BJ (cell line): ENCODE data around the gene CHRM1. TPM values are rescaled to one million over a fixed set of nuclear protein-coding genes. Genes with fewer than 3 reads are reported as not detected.

ENCODE experiments used
- CTCF ChIA-PET: fragments of 350-600 bp; formaldehyde crosslinking; extraction: SDS; loops from one replicate; lab custom pipeline; 2021; ENCODE audit warnings: antibody characterized with exemption, inconsistent platforms; lab: Yijun Ruan, JAX
- POLR2A ChIA-PET: fragments of 300-600 bp; sonication (Branson Sonifier 250); formaldehyde crosslinking; extraction: SDS; loops from one replicate; lab custom pipeline; 2021; ENCODE audit warnings: antibody characterized with exemption; lab: Charles Lee
- DNase-seq: peaks from one replicate; pipeline ENCODE4 v3.0.0-alpha.2; 2011; ENCODE audit warnings: low read depth
- H3K27me3 ChIP-seq: 2 replicates; pipeline ENCODE4 v1.6.0; 2011; ENCODE audit warnings: low read length; ENCODE audit not compliant: control insufficient read depth, insufficient read depth
- H3K36me3 ChIP-seq: 2 replicates; pipeline ENCODE4 v1.5.1; 2011; ENCODE audit warnings: low read length; ENCODE audit not compliant: control insufficient read depth, insufficient read depth
- H3K4me3 ChIP-seq: 2 replicates; pipeline ENCODE4 v1.5.1; 2011; ENCODE audit warnings: low read depth, mild to moderate bottlenecking, control low read depth, low read length
- polyA plus RNA-seq: library from polyadenylated mRNA; depleted of rRNA; stranded (reverse); fragments of >200 nt; gene quantifications from 2 replicates; pipeline ENCODE4 v1.2.3, GENCODE V29; 2011
- TF ChIP-seq, protein P1 (sequence below): IDR thresholded peaks from 2 replicates; pipeline ENCODE4 v1.5.1; 2011; ENCODE audit warnings: low read depth, mild to moderate bottlenecking, control low read depth, inconsistent platforms, low read length, moderate library complexity; ENCODE audit not compliant: insufficient read depth

The CHRM1 gene
- polyA plus RNA-seq, 1 experiment: not detected

DNA sequence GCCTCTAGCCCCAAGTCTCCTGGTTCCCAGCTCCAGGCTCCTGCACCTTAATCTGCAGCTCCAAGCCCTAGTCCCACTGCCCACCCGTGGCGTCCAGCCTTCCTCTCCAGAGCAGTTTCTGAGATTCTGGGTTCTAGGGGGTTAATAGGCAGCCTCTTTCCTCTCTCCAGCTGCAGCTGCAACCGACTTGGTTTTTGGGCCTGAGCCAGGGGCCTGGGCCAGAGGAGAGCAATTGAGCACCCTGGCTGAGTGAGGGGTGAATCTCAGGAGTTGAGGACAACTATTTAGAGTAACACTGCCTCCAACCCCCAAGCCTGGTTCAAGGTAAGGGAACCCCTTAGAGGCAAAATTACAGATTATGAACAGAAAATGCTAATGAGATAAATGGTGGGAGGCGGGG, 9.0 kb upstream of the CHRM1 start:
- ChIA-PET POLR2A (no interaction called here), CTCF (interaction anchor here (0.8 to 1.4 kb wide), 3 partner anchors 21 to 93 kb away, joined by 3 read pairs; no protein-coding TSS in a partner anchor)
- TF ChIP-seq, protein P1, sequence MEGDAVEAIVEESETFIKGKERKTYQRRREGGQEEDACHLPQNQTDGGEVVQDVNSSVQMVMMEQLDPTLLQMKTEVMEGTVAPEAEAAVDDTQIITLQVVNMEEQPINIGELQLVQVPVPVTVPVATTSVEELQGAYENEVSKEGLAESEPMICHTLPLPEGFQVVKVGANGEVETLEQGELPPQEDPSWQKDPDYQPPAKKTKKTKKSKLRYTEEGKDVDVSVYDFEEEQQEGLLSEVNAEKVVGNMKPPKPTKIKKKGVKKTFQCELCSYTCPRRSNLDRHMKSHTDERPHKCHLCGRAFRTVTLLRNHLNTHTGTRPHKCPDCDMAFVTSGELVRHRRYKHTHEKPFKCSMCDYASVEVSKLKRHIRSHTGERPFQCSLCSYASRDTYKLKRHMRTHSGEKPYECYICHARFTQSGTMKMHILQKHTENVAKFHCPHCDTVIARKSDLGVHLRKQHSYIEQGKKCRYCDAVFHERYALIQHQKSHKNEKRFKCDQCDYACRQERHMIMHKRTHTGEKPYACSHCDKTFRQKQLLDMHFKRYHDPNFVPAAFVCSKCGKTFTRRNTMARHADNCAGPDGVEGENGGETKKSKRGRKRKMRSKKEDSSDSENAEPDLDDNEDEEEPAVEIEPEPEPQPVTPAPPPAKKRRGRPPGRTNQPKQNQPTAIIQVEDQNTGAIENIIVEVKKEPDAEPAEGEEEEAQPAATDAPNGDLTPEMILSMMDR: no peak
- DNase-seq: no peak
- Histone ChIP-seq H3K4me3 (no peak overlapping the region), H3K36me3 (no peaks in the 10 kb centered on the region), H3K27me3 (peaks cover 6% of the 10 kb centered on the region; the same call in 1 of the 2 replicates)

DNA sequence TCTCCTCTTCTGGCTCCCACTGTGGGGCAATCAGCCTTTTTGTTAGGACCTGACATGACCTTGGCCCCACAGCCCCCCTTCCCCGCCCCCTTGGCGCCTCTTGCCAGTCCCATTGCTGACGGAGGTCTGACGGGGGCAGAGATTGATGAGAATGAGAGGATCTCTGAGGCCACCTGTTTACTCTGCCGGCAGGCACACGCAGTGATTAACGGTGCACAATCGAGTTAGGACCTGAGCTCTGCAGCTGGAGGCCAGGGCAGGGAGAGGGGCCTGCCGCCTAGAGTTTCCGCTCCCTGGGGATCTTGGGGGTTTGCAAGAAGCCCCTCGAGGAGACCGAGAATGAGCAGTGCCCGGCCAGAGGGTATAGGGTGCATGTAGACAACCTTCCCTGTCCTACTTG, 6.8 kb upstream of the CHRM1 start:
- CTCF ChIA-PET: interaction anchor here (0.8 to 2.5 kb wide), 3 partner anchors 19 to 95 kb away, joined by 3 to 9 read pairs (median 5); no protein-coding TSS in a partner anchor
- TF ChIP-seq, protein P1: no peak
- H3K36me3 ChIP-seq: no peaks in the 10 kb centered on the region
- H3K4me3 ChIP-seq: no peak overlapping the region
- no peak for DNase-seq
- H3K27me3 ChIP-seq: peaks cover 8% of the 10 kb centered on the region
- POLR2A ChIA-PET: no interaction called here

DNA sequence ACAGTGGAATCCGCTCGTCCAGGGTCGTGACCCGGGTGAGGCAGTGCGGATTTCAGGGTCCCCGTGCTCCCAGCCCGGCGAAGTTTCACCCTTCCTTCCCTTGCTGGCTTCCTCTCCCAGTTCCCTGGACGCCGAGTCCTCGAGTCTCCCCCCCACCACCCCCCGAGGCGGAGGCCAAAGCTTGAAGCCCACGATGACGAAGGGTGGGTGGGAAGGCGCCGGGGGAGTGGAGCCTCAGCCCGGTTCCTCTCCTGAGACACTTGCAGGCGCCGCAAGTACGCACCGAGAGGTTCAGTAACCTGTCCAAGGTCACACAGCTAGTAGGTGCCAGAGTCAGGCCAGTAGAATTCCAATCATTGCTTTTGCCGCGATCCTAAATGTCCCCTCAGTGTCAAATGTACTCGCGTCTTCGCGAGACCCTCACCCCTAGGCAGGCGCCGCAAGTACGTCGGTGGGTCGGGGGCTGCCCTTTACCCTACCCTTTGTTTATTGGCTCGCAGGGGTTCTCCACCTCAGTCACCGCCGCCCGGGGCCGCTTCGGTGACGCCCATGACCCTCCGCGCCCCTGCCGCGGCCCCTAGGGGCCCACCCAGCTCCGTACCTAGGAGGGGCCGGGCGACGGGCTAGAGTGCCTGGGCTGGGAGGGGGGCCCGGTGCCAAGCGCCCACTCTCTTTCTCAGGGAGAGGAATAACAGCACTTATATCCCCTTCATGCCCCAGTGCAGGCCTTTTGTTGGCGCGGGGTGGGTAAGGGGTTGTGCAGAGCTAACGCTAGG, 5.7 kb upstream of the CHRM1 start:
- ChIA-PET CTCF (interaction anchor here (2.5 kb wide), 1 partner anchor 21 kb away, joined by 9 read pairs; no protein-coding TSS in a partner anchor), POLR2A (no interaction called here)
- peaks cover 17% of the 10 kb centered on the region for H3K27me3 ChIP-seq
- no peak overlapping the region for H3K4me3 ChIP-seq
- TF ChIP-seq, protein P1: no peak
- no peaks in the 10 kb centered on the region for H3K36me3 ChIP-seq
- no peak for DNase-seq

DNA sequence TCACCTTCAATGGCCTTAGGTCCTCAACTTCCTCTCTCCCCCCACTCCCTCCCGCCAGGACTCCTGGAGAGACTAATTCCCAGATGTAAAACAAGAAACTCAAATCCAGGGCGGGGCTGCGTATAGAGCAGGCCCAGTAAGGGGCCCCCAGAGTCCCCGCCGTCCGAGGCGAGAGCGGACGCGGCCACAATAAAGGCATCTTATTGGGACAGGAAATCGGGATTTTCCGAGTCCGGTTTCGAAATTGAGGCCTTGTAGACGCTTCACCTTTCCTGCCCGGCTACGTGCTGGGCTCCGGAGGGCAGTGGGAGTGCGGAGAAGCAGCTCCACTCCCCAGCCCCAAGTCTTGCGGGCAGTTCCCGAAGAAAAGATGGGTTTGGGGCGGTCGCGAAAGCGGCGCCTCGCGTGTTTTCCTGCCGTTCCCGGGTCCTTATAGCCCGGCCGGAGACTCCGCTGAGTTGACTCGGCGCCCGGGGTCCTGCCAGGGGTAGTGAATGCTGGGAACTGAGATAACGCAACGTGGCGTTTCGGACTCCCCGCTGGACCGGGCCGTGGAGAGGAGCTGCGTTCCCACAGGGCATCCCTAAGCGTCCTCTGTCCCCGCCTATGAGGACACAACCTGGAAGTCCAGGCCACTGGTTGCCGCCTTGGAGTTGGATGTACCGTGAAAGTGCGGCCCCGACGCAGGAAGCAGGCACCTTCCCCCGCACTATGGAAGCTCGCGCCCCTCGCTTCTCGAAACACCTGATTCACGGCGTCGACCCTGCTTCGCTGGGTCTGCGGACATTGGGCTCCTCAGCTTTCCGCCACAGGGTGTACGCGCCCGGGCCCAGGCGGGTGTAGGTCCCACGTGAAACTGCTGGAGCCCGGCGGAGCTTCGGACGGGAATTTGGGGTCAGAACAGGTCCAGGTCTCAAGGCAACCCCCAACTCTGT, 4.8 kb upstream of the CHRM1 start:
- H3K27me3 ChIP-seq: peaks cover 18% of the 10 kb centered on the region
- no peak overlapping the region for H3K4me3 ChIP-seq
- H3K36me3 ChIP-seq: no peaks in the 10 kb centered on the region
- DNase-seq: no peak
- CTCF ChIA-PET: interaction anchor here (2.5 kb wide), 1 partner anchor 20 kb away, joined by 9 read pairs; no protein-coding TSS in a partner anchor
- POLR2A ChIA-PET: no interaction called here
- TF ChIP-seq, protein P1: no peak
